HG03520 (cell line): ENCODE data around the gene GLCE.

Experiments
- ATAC-seq: cut with Tn5 transposase; IDR thresholded peaks from one replicate; pipeline ENCODE4 v1.9.1; 2021; ENCODE audit warnings: mild to moderate bottlenecking, moderate library complexity; ENCODE audit not compliant: unreplicated experiment

GLCE gene

DNA sequence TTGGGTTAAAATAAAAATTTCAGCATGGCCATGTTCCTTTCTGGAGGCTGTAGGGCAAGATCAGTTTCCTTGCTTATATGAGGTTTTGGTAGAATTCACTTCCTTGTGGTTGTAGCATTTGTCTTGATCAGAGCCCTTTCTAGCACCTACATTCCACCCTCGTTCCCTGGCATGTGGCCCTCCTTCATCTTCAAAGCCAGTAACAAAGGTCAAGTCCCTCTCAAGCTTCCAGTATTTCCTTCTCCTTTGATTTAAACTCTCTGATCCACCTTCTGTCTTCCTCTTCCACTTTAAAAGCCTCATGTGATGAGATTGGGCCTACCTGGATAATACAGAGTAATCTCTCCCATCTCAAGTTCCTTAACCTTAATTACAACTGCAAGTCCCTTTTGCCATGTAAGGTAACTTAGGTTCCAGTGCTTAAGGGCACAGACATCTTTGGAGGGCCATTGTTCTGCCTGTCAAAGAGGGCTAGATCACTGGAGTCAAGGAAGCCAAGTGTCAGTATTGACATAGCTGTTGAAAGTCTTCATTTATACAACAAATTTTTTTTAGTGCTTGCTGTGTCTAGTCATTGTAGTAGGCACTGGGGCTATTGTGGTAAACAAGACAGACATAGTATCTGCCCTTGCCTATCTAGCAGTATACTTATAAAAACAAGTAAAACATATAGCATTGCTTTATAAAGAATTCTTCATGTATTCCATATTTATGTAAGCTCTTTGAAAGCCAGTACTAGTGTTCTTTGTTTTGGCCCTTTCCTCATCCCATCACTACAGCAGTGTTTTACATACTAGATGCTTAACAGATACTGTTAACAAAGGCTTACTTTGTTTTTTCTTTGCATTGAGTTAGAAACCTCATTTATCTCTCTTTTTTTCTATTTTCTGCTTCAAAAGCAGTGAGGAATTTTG, 40.7 kb downstream of the GLCE start:
- no peak for ATAC-seq

DNA sequence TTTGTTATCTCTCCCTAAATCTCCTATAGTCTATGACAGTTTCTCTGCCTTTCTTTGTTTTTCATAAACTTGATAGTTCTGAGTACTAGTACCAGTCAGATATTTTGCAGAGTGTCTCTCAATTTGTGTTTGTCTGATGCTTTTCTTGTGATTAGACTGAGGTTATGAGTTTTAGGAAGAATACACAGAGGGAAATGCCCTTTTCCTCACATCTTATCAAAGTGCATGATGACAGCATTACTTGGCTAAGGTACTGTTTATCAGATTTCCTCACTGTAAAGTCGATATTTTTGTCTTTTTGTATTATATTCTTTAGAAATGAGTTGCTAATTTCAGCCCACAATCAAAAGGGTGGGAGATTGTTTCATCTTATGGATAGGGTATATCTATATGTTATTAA, 45.6 kb downstream of the GLCE start:
- no peak for ATAC-seq

DNA sequence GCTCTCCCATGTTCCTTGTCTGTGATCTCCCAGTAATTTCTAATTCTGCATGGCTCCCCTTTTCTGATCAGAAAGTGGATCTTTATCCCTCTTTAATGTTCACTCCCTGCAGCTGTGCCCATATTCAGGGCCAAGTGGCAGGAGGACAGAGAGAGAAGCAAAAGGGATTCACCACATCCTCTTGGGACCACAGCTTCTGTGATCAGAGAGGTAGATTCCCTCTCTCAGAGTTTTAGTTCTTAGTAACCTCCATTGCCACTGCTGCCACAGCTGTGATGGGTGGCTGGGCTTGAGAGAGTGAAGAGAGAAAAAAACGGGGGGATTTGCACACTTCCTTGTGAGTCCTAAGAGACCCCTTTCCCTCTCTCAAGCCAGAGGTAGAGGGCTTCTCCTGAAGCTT, 49.2 kb downstream of the GLCE start:
- ATAC-seq, result no peak

DNA sequence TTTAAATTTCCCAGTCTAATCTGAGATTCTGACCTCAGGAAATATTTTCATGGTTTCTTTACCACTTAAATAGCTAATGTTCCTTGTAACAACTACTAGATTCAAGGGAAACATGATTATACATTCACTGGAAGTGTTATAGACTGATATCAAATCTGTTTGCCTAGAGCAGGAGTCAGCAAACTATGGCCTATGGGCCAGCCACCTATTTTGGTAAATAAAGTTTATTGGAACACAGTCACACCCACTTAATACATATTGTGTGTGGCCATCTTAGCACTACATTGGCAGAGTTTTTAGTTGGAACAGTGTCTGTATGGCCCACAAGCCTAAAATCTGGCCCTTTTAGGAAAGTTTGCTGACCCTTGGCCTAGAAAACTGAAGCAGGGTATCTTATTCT, 50.1 kb downstream of the GLCE start:
- no peak for ATAC-seq

DNA sequence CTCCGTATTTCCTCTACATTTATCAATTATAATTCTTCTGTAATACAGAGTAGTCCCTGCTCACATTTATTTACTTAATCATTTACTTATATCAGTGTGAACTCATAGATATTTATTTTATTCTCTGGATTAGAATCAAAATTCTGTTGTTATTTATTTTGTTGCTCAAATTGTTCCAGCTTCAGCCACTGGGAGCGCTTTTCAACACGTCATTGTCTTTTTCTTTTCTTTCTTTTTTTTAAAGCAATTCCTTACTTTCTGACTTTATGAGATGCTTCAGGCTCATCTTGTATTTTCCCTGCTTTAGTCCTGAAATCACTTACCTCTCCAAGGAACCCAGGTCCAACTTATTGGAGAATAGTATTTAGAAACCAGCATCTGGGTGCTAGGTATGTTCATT, 53.4 kb downstream of the GLCE start:
- ATAC-seq, result no peak

DNA sequence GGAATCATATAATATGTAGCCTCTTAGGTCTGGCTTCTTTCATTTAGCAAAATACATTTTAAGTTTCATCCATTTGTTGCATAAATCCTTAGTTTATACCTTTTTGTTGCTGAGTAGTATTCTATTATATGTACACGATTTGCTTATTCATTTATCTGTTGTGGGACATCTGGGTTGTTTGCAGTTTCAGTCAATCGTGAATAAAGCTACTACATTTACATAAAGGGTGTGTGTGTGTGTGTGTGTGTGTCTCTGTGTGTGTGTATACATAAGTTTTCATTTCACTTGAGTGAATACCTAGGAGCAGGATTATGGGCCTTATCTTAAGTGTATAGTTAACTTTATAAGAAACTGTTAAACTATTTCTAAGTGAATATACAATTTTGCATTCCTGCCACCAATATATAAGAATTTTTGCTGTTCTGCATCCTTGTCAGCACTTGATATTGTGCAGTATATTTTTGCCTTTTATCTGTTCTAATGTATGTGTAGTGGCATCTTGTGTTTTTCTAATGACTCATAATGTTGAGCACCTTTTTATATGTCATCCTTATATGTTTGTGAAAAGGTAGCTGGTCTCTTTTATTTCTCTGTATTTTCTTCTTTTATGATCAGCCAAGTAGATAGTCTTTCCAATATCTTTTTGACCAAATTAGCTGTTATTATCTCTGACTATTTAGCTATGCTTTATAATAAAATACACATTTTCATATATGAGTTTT, 55.0 kb downstream of the GLCE start:
- ATAC-seq, result no peak

DNA sequence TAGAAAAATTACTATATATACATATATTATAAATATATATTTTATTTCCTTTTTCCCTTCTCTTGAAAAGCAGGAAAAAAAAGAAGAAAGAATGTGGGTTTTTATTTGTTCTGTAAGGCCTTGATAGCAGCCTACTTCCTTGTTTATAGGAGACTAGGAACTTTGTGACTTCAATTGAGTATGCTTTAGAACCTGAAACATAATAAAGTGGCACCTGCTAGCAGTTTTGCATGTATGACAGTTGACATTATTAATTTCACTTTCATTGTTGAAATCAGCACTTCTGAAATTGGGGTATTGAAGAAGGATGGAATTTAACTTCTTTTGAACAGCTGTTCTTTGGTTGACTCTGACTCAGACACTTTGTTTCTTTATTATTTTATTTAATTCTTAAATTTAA, 56.9 kb downstream of the GLCE start:
- no peak for ATAC-seq

DNA sequence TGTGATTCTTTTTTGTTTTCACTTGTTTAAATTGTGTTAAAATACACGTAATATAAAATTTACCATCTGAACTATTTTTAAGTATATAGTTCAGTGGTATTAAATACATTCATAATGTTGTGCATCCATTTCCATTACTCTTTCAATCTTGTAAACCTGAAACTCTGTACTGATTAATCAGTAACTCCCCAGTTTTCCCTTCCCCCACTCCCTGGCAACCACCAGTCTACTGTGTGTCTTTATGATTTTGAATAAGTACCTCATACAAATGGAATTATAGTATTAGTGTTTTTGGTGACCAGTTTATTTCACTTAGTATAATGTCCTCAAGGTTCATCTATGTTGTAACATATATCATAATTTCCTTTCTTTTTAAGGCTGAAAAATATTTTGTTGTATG, 59.3 kb downstream of the GLCE start:
- ATAC-seq, result no peak

DNA sequence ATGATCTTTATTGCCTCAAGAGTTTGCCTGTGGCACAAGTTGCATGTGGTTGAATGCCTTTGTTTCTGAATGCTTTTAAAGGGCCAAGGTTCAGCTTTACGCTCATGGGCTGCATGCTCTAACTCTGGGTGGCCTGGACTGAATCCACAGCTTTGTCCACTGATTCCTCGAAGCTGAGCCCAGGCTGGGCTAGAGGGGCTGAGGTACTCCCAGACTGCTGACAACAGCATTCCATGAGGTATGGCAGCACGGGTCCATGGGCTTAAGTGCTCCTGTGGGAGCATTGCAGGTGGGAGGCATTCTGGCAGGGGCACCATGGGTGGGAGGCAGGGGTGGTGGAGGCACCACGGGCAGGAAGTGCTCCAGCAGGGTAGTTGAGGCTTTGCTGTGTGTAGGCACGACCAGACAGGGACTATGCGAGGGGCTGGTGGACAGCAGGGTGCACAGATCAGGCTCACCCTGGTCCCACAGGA, 61.6 kb downstream of the GLCE start:
- no peak for ATAC-seq

DNA sequence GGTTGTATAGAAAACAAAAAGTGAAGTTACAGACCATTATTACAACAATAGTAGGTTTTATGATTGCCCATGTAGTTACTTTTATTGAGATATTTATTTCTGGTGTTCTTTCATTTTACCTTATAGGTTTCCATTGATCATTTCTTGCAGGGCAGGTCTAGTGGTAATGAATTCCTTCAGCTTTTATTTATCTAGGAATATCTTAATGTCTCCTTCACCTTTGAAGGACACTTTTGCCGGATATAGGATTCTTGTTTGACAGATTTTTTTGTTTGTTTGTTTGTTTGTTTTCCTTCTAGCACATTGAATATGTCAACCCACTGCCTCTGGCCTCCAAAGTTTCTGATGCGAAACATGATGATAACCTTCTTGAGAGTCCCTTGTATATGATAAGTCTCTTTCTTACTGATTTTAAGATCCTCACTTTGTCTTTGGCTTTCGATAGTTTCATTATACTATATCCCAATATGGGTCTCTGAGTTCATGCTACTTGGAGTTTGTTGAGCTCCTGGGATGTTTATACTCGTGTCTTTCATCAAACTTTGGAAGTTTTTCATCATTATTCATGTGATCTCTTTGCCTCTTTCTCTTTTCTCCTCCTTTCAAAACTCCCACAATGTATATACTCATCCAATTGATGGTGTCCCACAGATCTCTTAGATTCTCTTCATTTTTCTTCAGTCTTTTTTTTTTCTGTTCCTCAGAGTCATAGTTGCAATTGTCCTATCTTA, 62.8 kb downstream of the GLCE start:
- ATAC-seq, result no peak

DNA sequence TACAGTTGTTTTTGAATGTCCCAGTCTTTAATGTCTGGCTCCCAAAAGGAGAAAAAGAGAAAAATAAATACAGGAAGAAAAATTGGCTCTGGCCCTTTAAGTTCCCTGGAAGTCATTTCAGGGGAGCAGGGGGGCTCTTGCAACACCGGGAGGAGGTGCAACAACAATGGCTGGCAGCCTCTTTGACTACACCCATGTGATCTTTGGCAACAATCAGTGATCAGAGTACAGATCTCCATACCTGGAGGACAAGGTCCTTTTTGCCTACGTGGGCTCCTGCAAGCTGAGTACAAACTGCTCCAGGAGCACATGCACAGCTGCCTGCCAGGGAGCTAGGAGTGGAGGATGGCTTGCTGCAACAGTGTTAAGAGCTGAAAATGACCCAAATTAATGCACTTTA, 63.9 kb downstream of the GLCE start:
- ATAC-seq, result no peak

DNA sequence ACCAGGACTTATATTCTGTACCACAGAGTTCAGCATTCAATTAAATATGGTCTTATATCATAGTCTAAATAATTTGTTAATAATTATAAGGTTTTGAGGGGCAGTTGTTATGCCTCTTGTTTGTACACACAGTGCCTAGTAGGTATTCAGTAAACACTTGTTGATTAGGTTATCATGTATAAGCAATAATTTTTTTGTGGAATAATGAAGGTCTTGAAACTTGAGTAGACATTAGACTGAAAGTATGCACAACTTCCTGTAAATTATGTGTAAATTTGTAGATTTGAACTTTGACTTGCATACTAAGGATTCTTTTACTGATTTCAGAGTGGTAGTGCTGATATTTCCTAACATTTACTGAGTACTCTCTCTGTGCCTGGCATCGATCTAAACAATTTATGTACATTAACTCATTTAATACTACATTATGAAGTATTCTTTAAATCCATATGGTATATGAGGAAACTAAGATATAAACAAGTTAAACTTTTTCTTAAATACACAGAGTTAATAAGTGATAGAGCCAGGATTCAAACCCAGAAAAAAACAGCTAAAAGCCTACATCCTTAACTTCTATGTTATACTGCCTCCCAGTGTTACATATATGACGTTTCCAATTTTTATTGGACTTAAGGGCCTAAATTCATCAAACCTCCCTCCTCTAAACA, 65.1 kb downstream of the GLCE start:
- no peak for ATAC-seq

DNA sequence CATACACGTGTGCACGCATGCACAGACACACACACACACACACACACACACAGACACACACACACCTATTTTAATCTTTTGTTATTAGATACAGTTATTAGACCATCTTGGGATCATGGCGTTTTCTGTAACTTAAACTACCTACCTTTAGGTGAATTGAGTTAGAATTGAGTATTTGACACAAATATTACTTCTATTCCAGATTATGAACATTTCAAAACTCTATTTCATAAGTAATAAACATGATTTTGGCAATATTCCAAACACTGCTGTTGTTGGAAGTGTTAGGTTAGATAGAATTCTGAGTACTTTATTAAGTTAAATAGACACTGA, 65.6 kb downstream of the GLCE start:
- no peak for ATAC-seq

DNA sequence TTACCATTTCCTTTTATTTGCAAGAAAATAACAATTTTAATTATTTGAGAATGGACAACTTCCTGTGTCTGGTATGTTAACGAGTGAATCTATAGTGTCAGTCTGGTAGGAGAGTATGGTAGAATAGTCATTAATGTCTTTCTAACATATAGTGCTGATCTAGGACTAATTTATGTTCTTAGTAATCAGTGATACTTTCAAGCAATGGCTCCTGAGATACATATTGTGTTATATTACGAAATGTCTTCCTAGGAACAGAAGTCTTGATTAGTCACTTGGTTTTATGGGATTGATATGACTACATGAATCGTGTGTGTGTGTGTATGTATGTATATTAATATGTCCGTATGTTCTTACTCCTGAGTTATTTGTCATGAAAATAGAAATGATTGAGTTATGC, 71.7 kb downstream of the GLCE start:
- no peak for ATAC-seq

DNA sequence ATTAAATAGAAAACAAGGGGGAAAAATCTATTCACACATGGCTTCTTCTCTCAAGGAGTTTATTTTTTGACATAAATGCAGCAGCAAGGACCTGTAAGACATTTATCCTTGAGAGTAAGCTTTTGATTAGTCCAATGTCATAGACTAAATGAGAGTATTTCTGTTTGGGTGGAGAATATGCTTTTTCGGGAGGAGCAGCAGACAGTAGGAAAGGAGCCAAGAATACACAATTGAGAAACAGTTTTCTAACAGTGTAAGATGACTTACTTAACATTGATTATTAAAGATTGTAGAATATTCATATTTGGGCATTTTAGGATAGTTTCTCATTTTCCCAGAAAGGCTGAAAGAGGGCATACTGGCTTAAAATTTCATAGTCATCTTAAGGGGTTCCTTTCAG, 72.3 kb downstream of the GLCE start:
- no peak for ATAC-seq

DNA sequence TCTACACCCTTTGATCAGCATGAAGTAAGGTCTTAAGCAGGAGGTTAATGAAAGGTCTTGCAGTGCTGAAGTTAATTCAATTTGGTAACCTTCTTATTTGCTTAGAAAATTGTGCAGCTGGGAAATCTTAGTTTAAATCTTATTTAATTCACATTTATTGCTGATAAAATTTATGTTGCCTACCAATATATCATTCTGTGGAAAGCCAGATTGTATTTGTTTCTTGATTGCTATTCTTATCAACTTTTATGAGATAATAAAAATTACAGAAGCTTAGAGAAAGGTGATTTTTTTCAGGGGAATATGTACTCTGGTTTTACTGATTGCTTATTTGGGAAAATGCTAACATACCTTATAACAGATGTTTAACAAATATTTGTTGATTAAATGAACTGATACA, 74.2 kb downstream of the GLCE start:
- no peak for ATAC-seq

DNA sequence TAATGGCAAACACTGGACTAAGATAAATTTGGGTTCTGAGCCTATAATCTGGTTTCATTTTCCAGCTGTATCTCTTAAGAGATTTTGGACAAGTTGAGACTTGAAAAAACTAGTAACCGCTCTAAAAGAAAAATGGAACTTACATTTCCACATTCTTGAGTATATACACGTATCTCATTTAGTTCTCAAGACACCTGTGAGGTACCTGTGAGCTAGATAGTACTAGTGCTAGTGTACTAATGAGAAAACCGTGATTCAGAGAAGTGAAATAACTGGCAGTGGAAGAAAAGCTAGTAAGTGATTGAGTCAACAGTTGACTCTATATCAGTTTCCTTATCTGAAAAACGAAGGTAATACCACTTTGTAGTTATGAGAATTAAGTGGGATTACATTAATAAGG, 76.1 kb downstream of the GLCE start:
- ATAC-seq, result no peak

DNA sequence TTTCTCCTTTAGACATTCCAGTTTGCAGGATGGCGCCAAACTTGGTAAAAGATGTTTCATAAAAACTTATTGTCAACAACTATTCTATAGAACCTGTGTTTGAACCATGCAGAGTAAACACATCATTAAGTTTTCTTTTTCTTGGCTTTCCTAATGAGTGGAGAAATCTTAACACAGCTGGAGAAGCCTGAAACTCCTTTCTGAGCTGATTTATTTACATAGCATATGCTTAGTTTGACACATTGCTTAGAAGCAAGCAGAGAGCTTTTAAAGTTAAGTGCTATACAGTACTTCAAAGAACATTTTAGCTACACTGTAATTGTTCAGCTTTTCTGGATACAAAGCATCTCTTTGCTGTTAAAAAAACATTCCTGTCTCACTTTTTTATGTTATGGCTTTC, 77.3 kb downstream of the GLCE start:
- no peak for ATAC-seq

DNA sequence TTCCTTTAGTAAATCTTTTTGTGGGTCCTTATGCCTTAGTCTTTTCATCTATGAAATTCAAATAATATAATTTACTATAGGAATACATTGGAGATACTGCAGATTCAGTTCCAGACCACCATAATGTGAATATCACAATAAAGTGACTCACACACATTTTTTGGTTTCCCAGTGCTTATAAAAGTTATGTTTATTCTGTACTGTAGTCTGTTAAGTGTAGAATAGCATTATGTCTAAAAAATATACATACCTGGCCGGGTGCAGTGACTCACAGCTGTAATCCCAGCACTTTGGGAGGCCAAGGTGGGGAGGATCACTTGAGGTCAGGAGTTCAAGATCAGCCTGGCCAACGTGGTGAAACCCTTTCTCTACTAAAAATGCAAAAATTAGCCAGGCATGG, 84.4 kb downstream of the GLCE start:
- ATAC-seq, result no peak

DNA sequence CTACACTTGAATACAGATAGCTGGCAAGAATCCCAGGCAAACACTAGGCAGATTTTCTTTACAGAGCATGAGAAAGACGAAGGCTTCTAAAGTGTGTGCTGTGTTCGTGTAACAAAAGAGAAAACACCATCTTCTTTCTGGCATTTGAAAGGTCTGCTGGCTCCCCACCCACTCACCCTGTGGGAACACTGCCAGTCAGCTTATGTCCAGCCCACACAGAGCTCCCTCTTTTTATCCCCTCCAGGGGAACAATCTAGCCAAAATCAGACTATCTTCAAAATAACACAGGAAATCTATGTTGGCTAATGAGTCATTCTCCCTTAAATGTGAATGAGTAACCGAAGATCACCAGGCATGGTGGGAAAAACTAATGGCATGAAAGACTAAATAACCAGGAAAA, 92.7 kb downstream of the GLCE start:
- ATAC-seq, result no peak

DNA sequence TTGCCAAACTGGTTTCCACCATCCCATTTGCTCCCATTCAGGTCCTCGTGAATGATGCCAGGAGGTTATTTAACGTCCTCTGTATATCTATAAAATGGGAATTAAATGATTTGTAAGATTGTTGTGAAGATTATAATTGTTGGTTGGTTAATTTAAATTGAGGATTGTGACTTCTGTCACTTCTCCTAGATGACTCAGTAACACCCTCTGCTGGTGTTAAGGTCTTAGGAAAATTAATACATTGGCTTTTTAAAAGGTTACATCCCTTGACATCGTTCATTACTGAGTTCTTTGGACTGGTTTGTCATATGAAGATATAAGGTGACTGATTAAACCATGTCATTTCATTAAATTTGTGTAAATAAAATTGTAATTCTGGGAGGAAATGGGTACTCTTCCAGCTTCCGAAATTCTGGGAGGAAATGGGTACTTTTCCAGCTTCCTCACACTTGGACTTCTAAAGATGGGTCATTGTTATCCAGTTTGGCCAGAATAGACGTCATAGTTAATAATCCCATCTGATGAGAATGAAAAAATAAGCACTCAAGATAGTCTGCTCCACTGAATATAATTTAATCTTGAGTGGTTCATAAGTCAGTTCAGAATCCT, 105.0 kb downstream of the GLCE start:
- ATAC-seq, result no peak
